HPDE6-E6E7 (cell line): ENCODE measurements around the gene RPL7L1.
"Not testable (repeated sequence)": the region's sequence is repeated elsewhere in the genome, so short reads cannot be mapped to it uniquely, and the experiment has no call there.

Experiments
- DNase-seq: peaks from one replicate; pipeline ENCODE4 v3.0.0; 2011; ENCODE audit warnings: missing footprints; ENCODE audit errors: extremely low spot score

The RPL7L1 gene

GRCh38 chr6:42891199-42891722 lies 11.8 kb downstream of the RPL7L1 start:
- no peak for DNase-seq

- DNase-seq = not testable (repeated sequence)
Observed at GRCh38 chr6:42894041-42894828, 14.8 kb downstream of the RPL7L1 start.

- no peak for DNase-seq
Observed at GRCh38 chr6:42896178-42896719, 16.8 kb downstream of the RPL7L1 start.

- no peak for DNase-seq
Observed at GRCh38 chr6:42898891-42899361, 19.5 kb downstream of the RPL7L1 start.

GRCh38 chr6:42899871-42900270 lies 20.5 kb downstream of the RPL7L1 start:
- DNase-seq = no peak

- DNase-seq = peak; percentile 54
Observed at GRCh38 chr6:42901538-42901957, 22.1 kb downstream of the RPL7L1 start.

GRCh38 chr6:42902429-42903263 lies 23.2 kb downstream of the RPL7L1 start:
- not testable (repeated sequence) for DNase-seq

GRCh38 chr6:42904467-42904866 lies 25.1 kb downstream of the RPL7L1 start:
- no peak for DNase-seq

- DNase-seq = no peak
Observed at GRCh38 chr6:42907336-42907735, 27.9 kb downstream of the RPL7L1 start.

GRCh38 chr6:42909835-42910234 lies 30.4 kb downstream of the RPL7L1 start:
- DNase-seq = no peak

- no peak for DNase-seq
Observed at GRCh38 chr6:42911171-42912021, 32.0 kb downstream of the RPL7L1 start.

- no peak for DNase-seq
Observed at GRCh38 chr6:42914546-42914945, 35.1 kb downstream of the RPL7L1 start.

- no peak for DNase-seq
Observed at GRCh38 chr6:42915732-42916131, 36.3 kb downstream of the RPL7L1 start, which contains the start of gene PTCRA. PTCRA (plus strand) TSS chr6:42916053; CDS start chr6:42916070, 17 bp downstream.

GRCh38 chr6:42916288-42916687 lies 36.9 kb downstream of the RPL7L1 start:
- no peak for DNase-seq

GRCh38 chr6:42921801-42922200 lies 42.4 kb downstream of the RPL7L1 start:
- no peak for DNase-seq

GRCh38 chr6:42923666-42924065 lies 44.2 kb downstream of the RPL7L1 start:
- no peak for DNase-seq

- no peak for DNase-seq
Observed at GRCh38 chr6:42925248-42925857, 45.9 kb downstream of the RPL7L1 start.

- peak; percentile 89 for DNase-seq
Observed at GRCh38 chr6:42928986-42929820, 49.8 kb downstream of the RPL7L1 start, which contains the start of gene CNPY3. CNPY3 (plus strand) TSS chr6:42929480; CDS start chr6:42929571, 91 bp downstream.

- peak; percentile 46 for DNase-seq
Observed at GRCh38 chr6:42929821-42930360, 50.5 kb downstream of the RPL7L1 start.
